K562 (cell line): ENCODE results near the gene ANKRD23. TPM values are rescaled to one million over a fixed set of nuclear protein-coding genes. Genes with fewer than 3 reads are reported as not detected.
A peak's percentile ranks its signal among the peaks of the same experiment; 100 is the strongest.

ENCODE experiments used
- BHLHE40 ChIP-seq: IDR thresholded peaks from 2 replicates; pipeline ENCODE4 v1.6.1; 2011; ENCODE audit warnings: low read length, improper control_type of control experiment
- CBFA2T2 ChIP-seq: fragments of 450-650 bp; conservative IDR thresholded peaks from 2 replicates; pipeline ENCODE4 v1.6.1; 2017; ENCODE audit warnings: mild to moderate bottlenecking
- CTBP1 ChIP-seq: fragments of 450-650 bp; IDR thresholded peaks from 2 replicates; pipeline ENCODE4 v1.6.1; 2016; ENCODE audit warnings: borderline replicate concordance
- ETV6 ChIP-seq, 3 experiments: fragments of 150-350 bp in 1 of 3; sonication (generic) in 1 of 3; formaldehyde crosslinking in 1 of 3; IDR thresholded peaks; 2 replicates each; pipeline versions ENCODE4 v1.6.1 to v1.8.0; 2014 to 2022; ENCODE audit warnings: borderline replicate concordance in 2 of 3, low read depth in 2 of 3, antibody characterized with exemption in 1 of 3, low read length in 1 of 3, mild to moderate bottlenecking in 1 of 3, missing genetic modification reagents in 1 of 3
- FOXM1 ChIP-seq, 2 experiments: fragments of 450-650 bp in 1 of 2; sonication (generic) in 1 of 2; formaldehyde crosslinking in 1 of 2; IDR thresholded peaks; 2 replicates each; pipeline versions ENCODE4 v1.6.1 to v1.9.0; 2017 to 2022; ENCODE audit warnings: low read depth in 2 of 2, mild to moderate bottlenecking in 2 of 2, missing genetic modification reagents in 1 of 2, moderate library complexity in 1 of 2
- GATA2 ChIP-seq: sonication (generic); formaldehyde crosslinking; IDR thresholded peaks from 2 replicates; pipeline ENCODE4 v1.4.0; 2020; ENCODE audit warnings: mild to moderate bottlenecking, missing genetic modification reagents
- GTF2A2 ChIP-seq: IDR thresholded peaks from 2 replicates; pipeline ENCODE4 v1.6.1; 2016; ENCODE audit warnings: mild to moderate bottlenecking, missing genetic modification characterization, missing compliant biosample characterization
- HBP1 ChIP-seq: fragments of 450-650 bp; formaldehyde crosslinking; IDR thresholded peaks from 2 replicates; pipeline ENCODE4 v1.4.0; 2022; ENCODE audit warnings: missing genetic modification characterization
- KDM1A ChIP-seq, 2 experiments: fragments of 450-650 bp; IDR thresholded peaks; 2 replicates each; pipeline ENCODE4 v1.6.1; 2016; ENCODE audit warnings: mild to moderate bottlenecking in 2 of 2
- KDM2B ChIP-seq: fragments of 250-450 bp; sonication (Bioruptor Pico); IDR thresholded peaks from 2 replicates; pipeline ENCODE4 v1.8.0; 2021; ENCODE audit warnings: mild to moderate bottlenecking, moderate library complexity
- KLF16 ChIP-seq: IDR thresholded peaks from 2 replicates; pipeline ENCODE4 v1.6.1; 2016; ENCODE audit warnings: antibody characterized with exemption
- L3MBTL2 ChIP-seq: fragments of 450-650 bp; IDR thresholded peaks from 2 replicates; pipeline ENCODE4 v1.6.1; 2016; ENCODE audit warnings: mild to moderate bottlenecking, moderate library complexity
- MEIS2 ChIP-seq: fragments of 450-650 bp; IDR thresholded peaks from 2 replicates; pipeline ENCODE4 v1.6.1; 2014; ENCODE audit warnings: mild to moderate bottlenecking; ENCODE audit not compliant: partially characterized antibody
- NRF1 ChIP-seq, 2 experiments: fragments of 450-650 bp; IDR thresholded peaks in 1 of 2; conservative IDR thresholded peaks in 1 of 2; 2 replicates each; pipeline ENCODE4 v1.6.1; 2014; ENCODE audit warnings: mild to moderate bottlenecking in 2 of 2
- PHB2 ChIP-seq: fragments of 450-650 bp; IDR thresholded peaks from 2 replicates; pipeline ENCODE4 v1.6.1; 2017; ENCODE audit warnings: low read depth
- POLR2AphosphoS5 ChIP-seq: IDR thresholded peaks from 2 replicates; pipeline ENCODE4 v1.6.1; 2011; ENCODE audit warnings: mild to moderate bottlenecking, low read depth, low read length, moderate library complexity; ENCODE audit not compliant: control insufficient read depth, insufficient read depth
- RBBP5 ChIP-seq: fragments of 200-600 bp; sonication (generic); IDR thresholded peaks from 2 replicates; pipeline ENCODE4 v1.6.1; 2012; ENCODE audit warnings: borderline replicate concordance, mild to moderate bottlenecking, low read length, control low read depth, inconsistent platforms; ENCODE audit not compliant: insufficient read depth, poor library complexity, severe bottlenecking
- SIN3B ChIP-seq: fragments of 450-650 bp; IDR thresholded peaks from 2 replicates; pipeline ENCODE4 v1.6.1; 2017; ENCODE audit warnings: low read depth, mild to moderate bottlenecking, moderate library complexity
- SMARCA4 ChIP-seq: fragments of 450-650 bp; IDR thresholded peaks from 2 replicates; pipeline ENCODE4 v1.6.1; 2016
- SOX6 ChIP-seq: fragments of 450-650 bp; IDR thresholded peaks from 2 replicates; pipeline ENCODE4 v1.6.1; 2014; ENCODE audit warnings: mild to moderate bottlenecking
- ZNF395 ChIP-seq: fragments of 200-800 bp; sonication (Bioruptor generic); IDR thresholded peaks from 2 replicates; pipeline ENCODE4 v1.6.1; 2017; ENCODE audit warnings: missing genetic modification characterization, missing compliant biosample characterization
- polyA plus RNA-seq, 8 experiments: library from polyadenylated mRNA; depleted of rRNA in 4 of 8; stranded (reverse) in 5 of 8; unstranded in 3 of 8; fragments of >200 nt; fragmentation: Nextera tagmentation in 2 of 8; fragmentation: Illumina TruSeq in 1 of 8; extraction: Ambion mirVana in 2 of 8; extraction: Trizol in 1 of 8; gene quantifications; 2 replicates each; pipeline versions ENCODE4 v1.2.1 to v1.2.3, GENCODE V29; 2011 to 2014; ENCODE audit warnings: inconsistent platforms in 1 of 8, missing spikeins in 1 of 8
- total RNA-seq, 7 experiments: library from RNA; depleted of rRNA in 6 of 7; stranded (reverse); fragments of >200 nt in 6 of 7; fragmentation: Illumina TruSeq in 2 of 7; extraction: Trizol in 2 of 7; gene quantifications; 2 replicates each; pipeline versions ENCODE4 v1.2.1 to v1.2.3, GENCODE V29; 2011 to 2021; ENCODE audit warnings: low replicate concordance in 1 of 7
- TF ChIP-seq, protein P1 (sequence below): fragments of 450-650 bp; IDR thresholded peaks from one replicate; pipeline ENCODE4 v1.6.1; 2018; ENCODE audit warnings: mild to moderate bottlenecking, moderate library complexity; ENCODE audit not compliant: partially characterized antibody
- TF ChIP-seq, protein P2 (sequence below): fragments of 450-650 bp; IDR thresholded peaks from 2 replicates; pipeline ENCODE4 v1.6.1; 2016

ANKRD23 gene
- total and polyA plus RNA-seq, 9 of the 15 experiments (the other 6 are each of a cell fraction or from before 2014, with no cell fraction given), result 0.32 to 4.8 (median 2.8) TPM

- TF ChIP-seq MEIS2 (peak; percentile 14), KDM2B (CRISPR knock-in tag) (no peak), BHLHE40 (peak; percentile 63), CBFA2T2 (peak; percentile 93), L3MBTL2 (peak; percentile 43; the same call in 1 of the 2 replicates), PHB2 (no peak), ETV6 (IDR thresholded peaks at IDR 0.05; ENCODE audit: borderline replicate concordance in 1 of 2, low read depth in 2 of 2, low read length in 1 of 2) (no peak), ETV6 (CRISPR knock-in tag; IDR thresholded peaks at IDR 0.05; ENCODE audit: borderline replicate concordance) (no peak), GTF2A2 (tag) (no peak), CTBP1 (peak; percentile 87; the same call in 1 of the 2 replicates), SMARCA4 (0 out of 2 replicates have a peak, but pooled peaks have one; percentile 22), POLR2AphosphoS5 (peak; percentile 71; the same call in 1 of the 2 replicates), KDM1A (IDR thresholded peaks at IDR 0.05) (peak in 1 of 2 experiments; percentile 16; a peak in 1 of 4 replicates), GATA2 (CRISPR knock-in tag) (peak; percentile 90), RBBP5 (no peak), SOX6 (peak; percentile 75), ZNF395 (CRISPR knock-in tag) (peak; percentile 29; the same call in 1 of the 2 replicates), SIN3B (no peak), NRF1 (conservative IDR thresholded peaks at IDR 0.05 in 1 of 2, IDR thresholded peaks at IDR 0.05 in 1 of 2) (peak; percentile 52 to 56), FOXM1 (IDR thresholded peaks at IDR 0.05; ENCODE audit: low read depth) (peak; percentile 52; the same call in 1 of the 2 replicates), FOXM1 (CRISPR knock-in tag; IDR thresholded peaks at IDR 0.05; ENCODE audit: low read depth) (no peak), HBP1 (CRISPR knock-in tag) (no peak), KLF16 (peak; percentile 73)
- TF ChIP-seq, protein P1, sequence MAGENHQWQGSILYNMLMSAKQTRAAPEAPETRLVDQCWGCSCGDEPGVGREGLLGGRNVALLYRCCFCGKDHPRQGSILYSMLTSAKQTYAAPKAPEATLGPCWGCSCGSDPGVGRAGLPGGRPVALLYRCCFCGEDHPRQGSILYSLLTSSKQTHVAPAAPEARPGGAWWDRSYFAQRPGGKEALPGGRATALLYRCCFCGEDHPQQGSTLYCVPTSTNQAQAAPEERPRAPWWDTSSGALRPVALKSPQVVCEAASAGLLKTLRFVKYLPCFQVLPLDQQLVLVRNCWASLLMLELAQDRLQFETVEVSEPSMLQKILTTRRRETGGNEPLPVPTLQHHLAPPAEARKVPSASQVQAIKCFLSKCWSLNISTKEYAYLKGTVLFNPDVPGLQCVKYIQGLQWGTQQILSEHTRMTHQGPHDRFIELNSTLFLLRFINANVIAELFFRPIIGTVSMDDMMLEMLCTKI, result no peak
- TF ChIP-seq, protein P2, sequence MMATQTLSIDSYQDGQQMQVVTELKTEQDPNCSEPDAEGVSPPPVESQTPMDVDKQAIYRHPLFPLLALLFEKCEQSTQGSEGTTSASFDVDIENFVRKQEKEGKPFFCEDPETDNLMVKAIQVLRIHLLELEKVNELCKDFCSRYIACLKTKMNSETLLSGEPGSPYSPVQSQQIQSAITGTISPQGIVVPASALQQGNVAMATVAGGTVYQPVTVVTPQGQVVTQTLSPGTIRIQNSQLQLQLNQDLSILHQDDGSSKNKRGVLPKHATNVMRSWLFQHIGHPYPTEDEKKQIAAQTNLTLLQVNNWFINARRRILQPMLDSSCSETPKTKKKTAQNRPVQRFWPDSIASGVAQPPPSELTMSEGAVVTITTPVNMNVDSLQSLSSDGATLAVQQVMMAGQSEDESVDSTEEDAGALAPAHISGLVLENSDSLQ, result peak; percentile 50; the same call in 1 of the 2 replicates
These were observed 33.7 kb downstream of the ANKRD23 start (continued) for GRCh38 chr2:96809951-96810782.
